Stimulated activated naive B cell treated with anti-CD40 and anti-IgM and Interleukin-4, amounts not matched to agents 10 μg/mL and 1 μg/mL and 100 μg/mL, for 72 hours (primary cell): ENCODE measurements around the gene TGM2.

Source experiments
- ATAC-seq, 2 donors: fragments of 150-1000 bp; cut with Tn5 transposase; replicated peaks; 2 replicates each; pipeline ENCODE4 v1.10.0; 2021; ENCODE audit warnings: moderate library complexity in 1 of 2
- DNase-seq: peaks from one replicate; pipeline ENCODE4 v3.0.0; 2021
- H3K27ac Mint-ChIP-seq: one replicate; pipeline ENCODE4 v1.8.0; 2022; ENCODE audit warnings: mild to moderate bottlenecking, mixed read lengths
- H3K27me3 Mint-ChIP-seq, 2 donors: one replicate each; pipeline ENCODE4 v1.8.0; 2022; ENCODE audit warnings: mixed read lengths in 2 of 2
- H3K36me3 Mint-ChIP-seq, 2 donors: one replicate each; pipeline ENCODE4 v1.8.0; 2022; ENCODE audit warnings: mixed read lengths in 2 of 2, mild to moderate bottlenecking in 1 of 2
- H3K4me1 Mint-ChIP-seq, 2 donors: one replicate each; pipeline ENCODE4 v1.8.0; 2022; ENCODE audit warnings: mixed read lengths in 2 of 2, mild to moderate bottlenecking in 1 of 2
- H3K4me3 Mint-ChIP-seq, 2 donors: one replicate each; pipeline ENCODE4 v1.8.0; 2022; ENCODE audit warnings: mild to moderate bottlenecking in 2 of 2, mixed read lengths in 2 of 2, moderate library complexity in 1 of 2
- H3K9me3 Mint-ChIP-seq, 2 donors: one replicate each; pipeline ENCODE4 v1.8.0; 2022; ENCODE audit warnings: mixed read lengths in 2 of 2, mild to moderate bottlenecking in 1 of 2

TGM2 gene

DNA sequence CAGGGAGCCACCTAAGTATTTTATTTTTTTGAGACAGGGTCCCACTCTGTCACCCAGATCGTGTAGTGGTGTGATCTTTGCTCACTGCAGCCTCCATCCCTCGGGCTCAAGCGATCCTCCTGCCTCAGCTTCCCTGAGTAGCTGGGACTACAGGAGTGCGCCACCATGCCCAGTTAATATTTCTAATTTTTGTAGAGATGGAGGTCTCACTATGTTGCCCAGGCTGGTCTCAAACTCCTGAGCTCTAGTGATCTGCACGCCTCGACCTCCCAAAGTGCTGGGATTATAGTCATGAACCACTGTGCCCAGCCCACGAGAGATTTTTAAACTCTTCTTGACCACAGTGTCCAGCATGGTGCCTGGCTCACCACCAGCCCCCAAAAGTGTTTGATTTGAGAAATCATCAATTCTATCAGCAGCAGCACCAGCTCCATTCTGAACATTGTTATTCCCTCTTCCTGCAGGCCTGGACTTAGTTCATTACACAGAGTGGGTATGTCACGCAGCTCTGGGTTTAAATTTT, 2.3 kb upstream of the TGM2 start:
- no peaks in the 10 kb centered on the region for H3K9me3 Mint-ChIP-seq
- no peak for DNase-seq
- no peak overlapping the region for H3K27ac Mint-ChIP-seq
- peaks cover 24 to 47% of the 10 kb centered on the region in 2 donors for H3K4me1 Mint-ChIP-seq
- H3K36me3 Mint-ChIP-seq = no peaks in the 10 kb centered on the region
- ATAC-seq = no peak
- peaks cover 20 to 53% of the 10 kb centered on the region in 2 donors for H3K27me3 Mint-ChIP-seq
- H3K4me3 Mint-ChIP-seq = no peak overlapping the region

DNA sequence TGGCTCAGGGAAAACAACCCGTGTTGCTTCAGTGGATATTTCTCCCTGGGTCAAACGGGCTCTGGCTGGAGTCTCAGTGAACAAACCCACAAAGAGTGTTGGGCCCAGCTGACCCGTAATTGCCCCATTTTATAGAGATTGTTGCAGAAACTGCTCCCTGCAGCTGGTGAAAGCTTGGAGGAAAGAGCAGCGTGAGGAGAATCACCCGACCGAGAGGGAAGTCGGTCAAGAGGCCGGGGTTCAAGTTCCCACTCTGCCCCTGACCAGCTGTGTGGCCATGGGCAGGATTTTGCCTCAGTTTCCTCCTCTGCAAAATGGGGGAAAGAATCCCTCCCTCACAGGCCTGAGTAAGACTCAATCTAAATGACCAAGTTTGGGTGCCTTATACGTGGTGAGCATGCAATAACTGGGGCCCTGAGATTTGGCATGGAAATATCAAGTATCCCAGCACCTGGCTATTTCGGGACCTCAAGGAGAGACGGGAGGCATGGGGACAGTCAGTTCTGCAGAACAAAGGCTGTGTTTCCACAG, 1.7 kb upstream of the TGM2 start:
- peaks cover 20 to 47% of the 10 kb centered on the region in 2 donors for H3K27me3 Mint-ChIP-seq
- no peaks in the 10 kb centered on the region for H3K9me3 Mint-ChIP-seq
- H3K4me1 Mint-ChIP-seq = peaks cover 24 to 47% of the 10 kb centered on the region in 2 donors
- H3K4me3 Mint-ChIP-seq = no peak overlapping the region
- H3K36me3 Mint-ChIP-seq = no peaks in the 10 kb centered on the region
- ATAC-seq = no peak
- H3K27ac Mint-ChIP-seq = no peak overlapping the region
- no peak for DNase-seq

DNA sequence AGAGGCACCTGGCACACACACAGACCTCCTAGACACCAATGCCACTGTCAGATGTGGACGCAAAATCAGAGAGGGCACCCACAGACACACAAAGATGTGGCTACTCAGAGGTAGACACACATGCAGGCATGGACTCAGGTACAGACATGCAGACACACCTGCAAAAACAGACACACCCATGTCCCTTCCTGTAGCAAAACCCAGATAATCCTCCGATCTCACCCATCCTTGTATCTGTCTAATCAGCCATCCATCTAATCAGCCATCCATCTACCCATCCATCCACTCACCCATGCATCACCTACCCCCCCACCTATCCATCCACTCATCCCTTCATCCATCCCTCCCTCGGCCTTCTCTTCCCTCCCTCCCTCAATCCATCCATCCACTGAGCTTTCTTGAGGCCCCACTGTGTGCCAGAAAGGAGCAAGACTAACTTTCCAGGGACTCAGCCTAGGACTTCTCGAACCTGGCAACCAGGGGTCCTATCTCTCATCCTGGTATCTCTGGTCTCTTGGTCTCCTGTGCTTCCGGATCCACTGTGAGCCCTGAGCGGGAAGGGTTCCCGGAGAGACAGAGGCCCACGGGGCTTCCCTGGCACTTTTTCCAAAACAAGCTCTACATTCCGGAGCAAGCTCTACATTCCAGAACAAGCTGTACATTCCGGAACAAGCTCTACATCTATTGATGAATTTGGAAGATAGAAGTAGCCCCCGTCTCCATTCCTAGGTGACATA, 1.1 kb upstream of the TGM2 start:
- H3K36me3 Mint-ChIP-seq = no peaks in the 10 kb centered on the region
- DNase-seq (no peak), ATAC-seq (no peak)
- H3K27me3 Mint-ChIP-seq = peaks cover 20 to 41% of the 10 kb centered on the region in 2 donors
- H3K27ac Mint-ChIP-seq = no peak overlapping the region
- H3K4me1 Mint-ChIP-seq = peaks cover 24 to 47% of the 10 kb centered on the region in 2 donors
- H3K4me3 Mint-ChIP-seq = peak overlapping the region; percentile 74 to 77
- no peaks in the 10 kb centered on the region for H3K9me3 Mint-ChIP-seq

DNA sequence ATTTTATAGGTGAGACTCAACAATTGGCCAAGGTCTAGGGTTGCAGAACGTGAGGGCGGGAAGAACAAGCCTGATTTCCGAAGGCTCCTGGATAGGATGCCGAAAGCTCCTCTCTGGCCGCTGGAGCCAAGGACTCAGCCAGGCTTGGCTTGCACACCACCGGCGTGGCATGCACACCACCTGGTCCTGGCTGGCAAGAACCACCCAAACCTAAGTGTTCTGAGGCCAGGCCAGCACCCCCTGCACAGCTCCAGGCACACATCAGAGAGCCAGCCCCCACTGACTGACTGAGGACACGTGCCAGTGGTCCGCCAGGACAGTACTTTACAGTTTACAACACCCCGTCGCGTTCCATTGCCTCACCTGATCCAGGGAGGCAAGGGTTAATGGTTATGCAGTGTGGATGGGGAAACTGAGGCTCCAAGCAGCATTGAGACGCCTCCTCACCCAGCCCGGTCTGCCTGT, 414 bp downstream of the TGM2 start:
- Mint-ChIP-seq H3K4me1 (peaks cover 19 to 41% of the 10 kb centered on the region in 2 donors), H3K27me3 (peaks cover 20 to 34% of the 10 kb centered on the region in 2 donors), H3K9me3 (no peaks in the 10 kb centered on the region), H3K36me3 (no peaks in the 10 kb centered on the region), H3K4me3 (peak overlapping the region; percentile 31 to 77), H3K27ac (no peak overlapping the region)
- ATAC-seq (no peak), DNase-seq (no peak)

DNA sequence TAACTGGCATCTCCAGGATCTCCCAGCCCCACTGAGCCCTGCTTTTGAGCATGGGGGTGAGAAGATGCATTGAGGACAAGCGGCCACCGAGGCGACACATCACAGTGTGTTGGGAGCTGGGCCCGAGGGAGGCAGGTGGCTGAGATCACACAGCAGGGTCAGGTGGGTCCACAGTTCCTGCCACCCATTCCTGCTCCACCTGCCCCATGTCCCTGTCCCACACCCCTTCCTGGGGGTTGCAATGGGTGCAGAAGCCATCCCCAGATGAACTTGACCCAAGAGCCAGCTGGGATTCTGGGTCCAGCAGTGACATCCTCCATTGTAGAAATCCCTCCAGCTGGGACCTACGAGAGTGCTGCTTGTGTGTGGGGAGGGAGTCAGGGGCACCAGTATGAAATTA, 1.0 kb downstream of the TGM2 start:
- Mint-ChIP-seq H3K27me3 (peaks cover 20 to 34% of the 10 kb centered on the region in 2 donors), H3K4me3 (no peak overlapping the region), H3K4me1 (peaks cover 18 to 35% of the 10 kb centered on the region in 2 donors), H3K36me3 (no peaks in the 10 kb centered on the region), H3K27ac (no peak overlapping the region), H3K9me3 (no peaks in the 10 kb centered on the region)
- DNase-seq (no peak), ATAC-seq (no peak)

DNA sequence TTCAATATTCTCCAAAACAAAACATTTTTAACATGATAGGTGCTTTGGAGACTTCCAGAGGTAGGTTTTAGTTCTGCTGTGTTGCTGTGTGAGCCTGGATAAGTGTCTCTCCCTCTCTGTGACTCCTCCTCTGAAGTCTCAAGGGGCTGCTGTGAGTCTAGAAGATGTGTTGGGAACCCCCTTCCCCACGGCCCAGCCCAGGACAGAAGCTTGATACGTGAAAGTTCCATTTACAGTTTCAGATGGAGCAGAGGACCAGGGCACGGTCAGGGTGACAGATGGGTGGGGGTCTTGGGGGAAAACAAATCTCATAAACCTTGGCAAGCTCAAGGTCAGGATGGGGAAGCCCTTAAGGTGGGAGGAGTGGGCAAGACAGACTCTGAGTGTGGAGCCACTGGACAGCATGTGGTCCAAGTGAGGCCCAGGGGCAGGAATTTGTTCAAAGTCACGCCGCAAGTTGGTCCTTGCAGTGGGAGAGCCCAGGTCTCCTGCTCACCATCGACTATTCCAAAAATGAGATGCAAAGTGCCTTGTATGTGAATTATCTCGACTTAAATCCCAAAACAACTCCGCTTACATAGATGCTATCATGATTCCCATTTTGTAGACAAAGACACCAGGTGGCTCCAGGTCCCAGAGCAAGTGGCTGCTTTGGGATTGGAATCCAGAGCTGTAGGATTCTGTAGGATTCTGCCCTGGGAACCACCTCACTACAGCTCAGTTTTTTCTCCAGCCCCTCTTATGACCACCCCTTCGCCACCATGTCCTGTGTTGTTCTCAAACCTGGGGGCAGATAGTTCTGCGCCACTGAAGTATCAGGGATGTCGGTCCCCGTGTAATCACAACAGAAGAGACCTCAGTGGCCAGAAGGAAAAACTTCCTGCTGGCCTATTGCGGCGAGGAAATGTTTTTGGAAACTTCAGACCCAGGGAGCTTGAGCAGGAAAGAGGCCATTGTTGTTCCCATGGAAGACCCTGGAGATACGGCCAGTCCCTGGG, 1.9 kb downstream of the TGM2 start:
- H3K4me3 Mint-ChIP-seq = no peak overlapping the region
- no peaks in the 10 kb centered on the region for H3K36me3 Mint-ChIP-seq
- no peak for DNase-seq
- peaks cover 10 to 26% of the 10 kb centered on the region in 2 donors for H3K4me1 Mint-ChIP-seq
- no peak for ATAC-seq
- H3K9me3 Mint-ChIP-seq = no peaks in the 10 kb centered on the region
- peaks cover 20 to 34% of the 10 kb centered on the region in 2 donors for H3K27me3 Mint-ChIP-seq
- H3K27ac Mint-ChIP-seq = no peak overlapping the region

- Mint-ChIP-seq H3K36me3 (no peaks in the 10 kb centered on the region), H3K4me3 (no peak overlapping the region), H3K4me1 (peaks cover 8 to 20% of the 10 kb centered on the region in 2 donors), H3K9me3 (no peaks in the 10 kb centered on the region), H3K27me3 (peaks cover 20 to 34% of the 10 kb centered on the region in 2 donors), H3K27ac (no peak overlapping the region)
- DNase-seq (no peak), ATAC-seq (no peak)
These were observed 2.9 kb downstream of the TGM2 start for GRCh38 chr20:38162149-38162548.

GRCh38 chr20:38161412-38161774, 3.7 kb downstream of the TGM2 start:
- H3K4me1 Mint-ChIP-seq = peaks cover 8 to 18% of the 10 kb centered on the region in 2 donors
- no peak for DNase-seq
- no peak overlapping the region for H3K27ac Mint-ChIP-seq
- no peaks in the 10 kb centered on the region for H3K9me3 Mint-ChIP-seq
- peaks cover 19 to 30% of the 10 kb centered on the region in 2 donors for H3K27me3 Mint-ChIP-seq
- H3K4me3 Mint-ChIP-seq = no peak overlapping the region
- H3K36me3 Mint-ChIP-seq = no peaks in the 10 kb centered on the region
- ATAC-seq = no peak

DNA sequence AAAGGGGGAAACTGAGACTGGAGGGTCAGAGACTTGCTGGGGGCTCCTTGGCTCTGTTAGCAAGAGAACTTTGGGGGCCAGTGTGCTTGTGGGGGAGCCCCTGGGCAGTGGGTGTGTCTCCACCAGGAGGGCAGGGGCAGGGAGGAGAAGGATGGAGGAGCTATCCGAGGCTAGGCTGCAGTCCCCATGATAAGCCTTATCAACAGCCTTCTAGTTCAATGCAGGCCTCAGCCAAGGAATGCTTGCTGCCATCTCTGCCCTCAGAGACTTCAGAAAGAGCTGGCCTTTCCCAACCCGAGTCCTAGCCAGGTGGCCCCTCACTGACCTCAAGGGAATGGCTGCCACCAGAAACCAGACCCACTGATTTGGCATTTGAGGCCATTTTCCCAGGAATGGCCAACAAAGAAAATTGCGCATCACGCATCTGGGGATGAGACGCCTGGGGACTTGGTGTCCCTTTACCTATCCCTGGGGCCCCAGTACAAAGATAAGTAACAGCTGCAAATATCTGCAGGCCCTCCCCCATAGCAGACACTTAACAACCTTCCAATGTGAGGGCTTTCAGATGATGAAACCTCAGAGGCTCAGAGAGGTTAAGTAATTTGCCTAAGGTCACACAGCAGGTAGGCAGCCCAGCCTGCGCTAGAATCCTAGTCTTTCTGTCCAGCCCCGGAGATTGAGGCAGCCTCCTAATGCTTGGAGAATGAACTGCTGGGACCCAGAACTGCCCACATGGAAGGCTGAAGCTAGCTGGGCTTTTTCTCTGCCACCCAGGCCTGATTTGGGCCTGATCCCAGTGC, 4.9 kb downstream of the TGM2 start:
- H3K4me3 Mint-ChIP-seq = no peak overlapping the region
- no peaks in the 10 kb centered on the region for H3K9me3 Mint-ChIP-seq
- H3K27me3 Mint-ChIP-seq = peaks cover 7 to 18% of the 10 kb centered on the region in 2 donors
- no peaks in the 10 kb centered on the region for H3K36me3 Mint-ChIP-seq
- ATAC-seq = no peak
- no peak for DNase-seq
- peaks cover 3 to 6% of the 10 kb centered on the region in 2 donors for H3K4me1 Mint-ChIP-seq
- no peak overlapping the region for H3K27ac Mint-ChIP-seq

DNA sequence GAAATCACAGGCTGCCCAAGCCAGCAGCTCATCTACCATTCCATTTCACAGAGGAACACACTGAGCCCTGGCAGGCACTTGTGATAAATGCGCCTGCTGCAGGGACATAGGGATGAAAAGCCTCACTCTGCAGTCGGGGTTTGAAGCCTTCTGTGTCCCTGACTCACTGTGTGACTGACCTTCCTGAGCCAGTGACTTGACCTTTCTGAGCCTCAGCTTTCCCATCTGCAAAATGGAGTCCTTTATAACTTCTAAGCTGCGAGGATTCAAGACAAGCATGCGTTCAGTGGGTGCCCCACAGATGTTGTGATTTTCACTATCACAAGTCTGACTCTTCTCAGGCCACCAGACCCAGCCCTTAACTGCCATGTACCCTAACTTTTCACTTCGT, 5.5 kb downstream of the TGM2 start:
- H3K27ac Mint-ChIP-seq = no peak overlapping the region
- DNase-seq = no peak
- no peaks in the 10 kb centered on the region for H3K36me3 Mint-ChIP-seq
- peaks cover 6 to 12% of the 10 kb centered on the region in 2 donors for H3K27me3 Mint-ChIP-seq
- H3K4me1 Mint-ChIP-seq = no peaks in the 10 kb centered on the region
- no peaks in the 10 kb centered on the region for H3K9me3 Mint-ChIP-seq
- no peak for ATAC-seq
- no peak overlapping the region for H3K4me3 Mint-ChIP-seq

DNA sequence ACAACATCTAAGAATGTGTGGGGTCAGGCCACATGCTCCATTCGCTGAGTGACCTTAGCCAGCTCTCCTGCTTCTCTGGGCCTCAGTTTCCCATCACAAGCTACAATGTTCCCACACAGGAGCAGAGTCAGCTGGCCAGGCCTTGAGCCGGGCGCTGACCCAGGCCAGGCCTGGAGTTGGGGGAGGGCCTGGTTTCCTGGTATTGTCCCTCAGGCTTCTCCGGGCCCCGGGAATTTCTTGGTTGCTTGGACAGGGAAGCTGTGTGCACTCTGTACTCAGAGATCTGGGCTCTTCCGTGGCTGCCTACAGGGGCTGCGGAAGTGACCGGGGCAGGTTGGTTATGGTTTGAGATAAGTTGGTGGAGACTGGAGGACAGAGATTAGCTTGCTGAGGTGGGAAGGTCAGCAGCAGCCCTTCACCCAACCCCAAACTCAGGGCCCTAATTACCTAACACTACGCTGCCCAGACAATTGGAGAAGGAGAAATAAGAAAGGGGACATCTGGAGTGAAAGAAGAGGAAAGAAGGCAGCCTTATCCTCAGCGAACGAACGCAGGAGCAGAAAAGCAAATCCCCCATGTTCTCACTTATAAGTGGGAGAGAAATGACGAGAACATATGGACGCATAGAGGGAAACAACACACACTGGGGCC, 6.2 kb downstream of the TGM2 start:
- no peaks in the 10 kb centered on the region for H3K36me3 Mint-ChIP-seq

GRCh38 chr20:38157635-38158495, 7.2 kb downstream of the TGM2 start:
- ATAC-seq (no peak), DNase-seq (no peak)
- peaks cover under 1 to 5% of the 10 kb centered on the region in 2 donors for H3K27me3 Mint-ChIP-seq
- no peaks in the 10 kb centered on the region for H3K36me3 Mint-ChIP-seq
- peak overlapping the region; percentile 25 for H3K27ac Mint-ChIP-seq
- H3K9me3 Mint-ChIP-seq = no peaks in the 10 kb centered on the region
- H3K4me1 Mint-ChIP-seq = peaks cover under 1 to 7% of the 10 kb centered on the region in 2 donors
- H3K4me3 Mint-ChIP-seq = no peak overlapping the region

More for the DNA sequence above, 6.2 kb downstream of the TGM2 start:
- no peak for DNase-seq
- Mint-ChIP-seq H3K27ac (no peak overlapping the region), H3K27me3 (peaks cover 6% of the 10 kb centered on the region in 2 donors), H3K4me1 (peaks cover 0 to under 1% of the 10 kb centered on the region in 2 donors), H3K9me3 (no peaks in the 10 kb centered on the region), H3K4me3 (no peak overlapping the region)
- ATAC-seq = no peak
